Heart left ventricle (tissue), 16 donors: Measurements from ENCODE around the gene PROZ. TPM values are rescaled to one million over a fixed set of nuclear protein-coding genes. Genes with fewer than 3 reads are reported as not detected.

ENCODE experiments used
- ATAC-seq, 4 donors: fragments of 200-7000 bp; cut with Tn5 transposase; one replicate each; pipeline ENCODE4 v1.9.1; 2020 to 2022; ENCODE audit warnings: moderate library complexity in 4 of 4, mild to moderate bottlenecking in 3 of 4, moderate number of reproducible peaks in 1 of 4
- DNase-seq, 5 donors: peaks; one replicate each; pipeline ENCODE4 v3.0.0-alpha.2; 2020
- H3K27ac ChIP-seq, 12 donors: fragments of 200-600 bp; sonication (generic) in 4 of 12; one replicate each; pipeline versions ENCODE4 v1.5.0 to v1.8.0; 2016 to 2022; ENCODE audit warnings: mild to moderate bottlenecking in 2 of 12
- H3K27me3 ChIP-seq, 9 donors: fragments of 200-600 bp; sonication (generic) in 2 of 9; one replicate each; pipeline versions ENCODE4 v1.5.1 to v1.8.0; 2016 to 2022; ENCODE audit warnings: mild to moderate bottlenecking in 3 of 9
- H3K36me3 ChIP-seq, 9 donors: fragments of 200-600 bp; sonication (generic) in 2 of 9; one replicate each; pipeline versions ENCODE4 v1.5.0 to v1.8.0; 2018 to 2022; ENCODE audit warnings: mild to moderate bottlenecking in 2 of 9
- H3K4me1 ChIP-seq, 12 donors: fragments of 200-600 bp; sonication (generic) in 4 of 12; one replicate each; pipeline versions ENCODE4 v1.5.0 to v1.8.0; 2016 to 2022; ENCODE audit warnings: mild to moderate bottlenecking in 3 of 12
- H3K4me3 ChIP-seq, 12 donors: fragments of 200-600 bp; sonication (generic) in 4 of 12; one replicate each; pipeline versions ENCODE4 v1.5.0 to v1.8.0; 2017 to 2022; ENCODE audit warnings: mild to moderate bottlenecking in 9 of 12, moderate library complexity in 4 of 12
- H3K9me3 ChIP-seq, 12 donors: fragments of 200-600 bp; sonication (generic) in 4 of 12; one replicate each; pipeline versions ENCODE4 v1.5.0 to v1.8.0; 2016 to 2022; ENCODE audit warnings: mild to moderate bottlenecking in 1 of 12
- POLR2A ChIP-seq, 2 donors: fragments of 450-650 bp; IDR thresholded peaks; one replicate each; pipeline ENCODE4 v1.6.1; 2017; ENCODE audit warnings: antibody characterized with exemption in 2 of 2, mild to moderate bottlenecking in 2 of 2, moderate library complexity in 2 of 2
- WGBS, 4 donors: extraction: QIAGEN DNeasy Blood & Tissue Kit in 2 of 4; methylation state at CpG; one replicate each; pipeline versions ENCODE4 v1.1.5 to v1.1.7; 2013 to 2018; 5-methylcytosine and 5-hydroxymethylcytosine counted together
- intact Hi-C, 10 donors: fragments of 100-400 bp; cut with DNase I; formaldehyde crosslinking; loops; one replicate each; pipeline versions ENCODE4 v1.11.1 to v1.14.2; 2022
- polyA plus RNA-seq, 2 donors: library from polyadenylated mRNA; stranded (reverse); fragments of 200-250 nt; gene quantifications; one replicate each; pipeline ENCODE4 v1.2.3, GENCODE V29; 2013
- total RNA-seq, 9 donors: library from RNA; depleted of rRNA in 2 of 9; stranded (reverse); fragments of >200 nt in 2 of 9; fragmentation: NEBNext Ultra II Directional in 3 of 9; extraction: Animal tissue kit (Norgen Biotek cat#: 25700) in 3 of 9; gene quantifications; one replicate each; pipeline versions ENCODE4 v1.1.0 to v1.2.4, GENCODE V29; 2016 to 2023
- TF ChIP-seq, protein P1 (sequence below), 12 donors: fragments of 200-600 bp; sonication (generic) in 4 of 12; IDR thresholded peaks; one replicate each; pipeline versions ENCODE4 v1.5.0 to v1.8.0; 2018 to 2022; ENCODE audit warnings: antibody characterized with exemption in 12 of 12, mild to moderate bottlenecking in 5 of 12
- donor health status: ischemic (EF 13 %, LVEDD 7.1; RV severe dilation, severe dysfunction).
- donor health status: healthy with polysubstance abuse.
- donor health status: DM: no; HTN: yes; CAD: no.
- donor health status: DM: no; HTN: no; CAD: no.
- donor health status: ischemic (EF 25% LVEDD 6.9; RV normal size, moderate dysfunction).
- donor health status: ischemic (EF 25% LVEDD 5.7; RV mildly dilated, moderate dysfunction).
- donor health status: healthy.
- donor health status: DM: yes; HTN: yes; CAD: no.
- donor health status: ischemic (EF 35%, LVEDD 5.7; RV mildly dilated, moderate dysfunction).
- donor health status: nonischemic (EF 11% LVEDD 7.7; RV severe dilation, severe dysfunction).
- donor health status: DM: yes; HTN: yes; CAD: no.
- donor health status: PGD.
- donor health status: ischemic (EF 29% LVEDD 5.4; RV normal size, mild dysfunction).
- donor health status: nonischemic (EF 23%, LVEDD 6.1; RV moderate dilation, normal function).

Gene PROZ
- total and polyA plus RNA-seq, 11 donors: not detected

GRCh38 chr13:113169277-113170272 is 11.1 kb downstream of the PROZ start:
- peak; percentile 93 to 98 (median 94) for ATAC-seq
- Histone ChIP-seq H3K4me3 (no peak overlapping the region), H3K4me1 (peaks cover 0 to 11% (median 2%) of the 10 kb centered on the region in 12 donors), H3K9me3 (peaks cover 0 to 10% (median 0%) of the 10 kb centered on the region in 12 donors), H3K27me3 (no peaks in the 10 kb centered on the region), H3K36me3 (peaks cover 0 to 38% (median 20%) of the 10 kb centered on the region in 9 donors), H3K27ac (peak overlapping the region in 7 of 12 donors; percentile 13 to 61 (median 36))
- TF ChIP-seq POLR2A (IDR thresholded peaks at IDR 0.05): no peak
- TF ChIP-seq, protein P1, sequence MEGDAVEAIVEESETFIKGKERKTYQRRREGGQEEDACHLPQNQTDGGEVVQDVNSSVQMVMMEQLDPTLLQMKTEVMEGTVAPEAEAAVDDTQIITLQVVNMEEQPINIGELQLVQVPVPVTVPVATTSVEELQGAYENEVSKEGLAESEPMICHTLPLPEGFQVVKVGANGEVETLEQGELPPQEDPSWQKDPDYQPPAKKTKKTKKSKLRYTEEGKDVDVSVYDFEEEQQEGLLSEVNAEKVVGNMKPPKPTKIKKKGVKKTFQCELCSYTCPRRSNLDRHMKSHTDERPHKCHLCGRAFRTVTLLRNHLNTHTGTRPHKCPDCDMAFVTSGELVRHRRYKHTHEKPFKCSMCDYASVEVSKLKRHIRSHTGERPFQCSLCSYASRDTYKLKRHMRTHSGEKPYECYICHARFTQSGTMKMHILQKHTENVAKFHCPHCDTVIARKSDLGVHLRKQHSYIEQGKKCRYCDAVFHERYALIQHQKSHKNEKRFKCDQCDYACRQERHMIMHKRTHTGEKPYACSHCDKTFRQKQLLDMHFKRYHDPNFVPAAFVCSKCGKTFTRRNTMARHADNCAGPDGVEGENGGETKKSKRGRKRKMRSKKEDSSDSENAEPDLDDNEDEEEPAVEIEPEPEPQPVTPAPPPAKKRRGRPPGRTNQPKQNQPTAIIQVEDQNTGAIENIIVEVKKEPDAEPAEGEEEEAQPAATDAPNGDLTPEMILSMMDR (IDR thresholded peaks at IDR 0.05): no peak
- peak in 4 of 5 donors; percentile 51 to 61 (median 56) for DNase-seq
- WGBS, 4 donors: 73 to 83% (median 81%) methylated on average over 13 of the region's 13 CpGs
- intact Hi-C loops: no loop called here

- Histone ChIP-seq H3K4me1 (peaks cover 0 to 11% (median 2%) of the 10 kb centered on the region in 12 donors), H3K27ac (peak overlapping the region in 1 of 12 donors; percentile 48), H3K9me3 (peaks cover 0 to 10% (median 0%) of the 10 kb centered on the region in 12 donors), H3K36me3 (peaks cover 0 to 47% (median 29%) of the 10 kb centered on the region in 9 donors), H3K4me3 (no peak overlapping the region), H3K27me3 (no peaks in the 10 kb centered on the region)
- intact Hi-C loops: no loop called here
- TF ChIP-seq, protein P1 (IDR thresholded peaks at IDR 0.05): no peak
- TF ChIP-seq POLR2A (IDR thresholded peaks at IDR 0.05): no peak
- DNase-seq: no peak
- no peak for ATAC-seq
- WGBS, 4 donors: 50 to 70% (median 62%) methylated on average over 5 of the region's 5 CpGs
These were observed 12.1 kb downstream of the PROZ start for GRCh38 chr13:113170511-113170910.

DNA sequence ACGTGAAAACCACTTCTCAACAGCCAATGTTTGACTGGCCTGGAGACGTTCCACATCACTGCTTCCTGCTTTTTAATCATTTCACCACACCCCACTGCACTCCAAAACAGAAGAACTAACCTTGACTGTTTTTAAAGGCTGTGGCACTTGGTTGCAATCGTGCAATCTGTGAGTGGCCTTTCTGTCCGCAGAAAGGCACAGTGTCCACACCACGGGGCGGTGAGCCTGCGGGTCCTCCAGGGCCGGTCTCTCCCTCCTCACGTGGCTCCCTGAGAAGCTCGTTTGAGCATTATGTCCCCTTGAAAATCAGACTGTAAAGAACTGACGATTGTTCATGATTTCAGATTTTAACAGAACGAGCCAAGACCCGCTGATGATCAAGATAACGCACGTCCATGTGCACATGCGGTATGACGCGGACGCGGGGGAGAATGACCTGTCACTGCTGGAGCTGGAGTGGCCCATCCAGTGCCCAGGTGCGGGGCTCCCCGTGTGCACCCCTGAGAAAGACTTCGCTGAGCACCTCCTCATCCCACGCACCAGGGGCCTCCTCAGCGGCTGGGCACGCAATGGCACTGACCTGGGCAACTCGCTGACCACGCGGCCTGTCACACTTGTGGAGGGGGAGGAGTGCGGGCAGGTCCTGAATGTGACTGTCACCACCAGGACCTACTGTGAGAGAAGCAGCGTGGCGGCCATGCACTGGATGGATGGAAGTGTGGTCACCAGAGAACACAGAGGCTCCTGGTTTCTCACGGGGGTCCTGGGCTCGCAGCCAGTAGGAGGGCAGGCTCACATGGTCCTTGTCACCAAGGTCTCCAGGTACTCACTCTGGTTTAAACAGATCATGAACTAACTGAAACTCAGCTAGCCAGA is 13.0 kb downstream of the PROZ start:
- Histone ChIP-seq H3K9me3 (peaks cover 0 to 10% (median 0%) of the 10 kb centered on the region in 12 donors), H3K36me3 (peaks cover 0 to 57% (median 39%) of the 10 kb centered on the region in 9 donors), H3K4me3 (no peak overlapping the region), H3K27me3 (no peaks in the 10 kb centered on the region), H3K4me1 (peaks cover 0 to 18% (median 2%) of the 10 kb centered on the region in 12 donors), H3K27ac (no peak overlapping the region)
- ATAC-seq (no peak), DNase-seq (no peak)
- intact Hi-C loops: no loop called here
- no peak for TF ChIP-seq POLR2A (IDR thresholded peaks at IDR 0.05)
- TF ChIP-seq, protein P1 (IDR thresholded peaks at IDR 0.05): no peak
- WGBS, 4 donors: 91 to 92% (median 91%) methylated on average over 33 to 34 of the region's 34 CpGs
